Heart right ventricle (tissue), 16 donors: ENCODE results near the gene UTP25. TPM values are rescaled to one million over a fixed set of nuclear protein-coding genes. Genes with fewer than 3 reads are reported as not detected.

Experiments
- ATAC-seq, 8 donors: fragments of 200-7000 bp; cut with Tn5 transposase; one replicate each; pipeline ENCODE4 v1.9.1; 2020; ENCODE audit warnings: mild to moderate bottlenecking in 8 of 8, moderate library complexity in 8 of 8, moderate number of reproducible peaks in 1 of 8
- DNase-seq, 2 donors: peaks; one replicate each; pipeline ENCODE4 v3.0.0-alpha.2; 2020
- H3K27ac ChIP-seq, 10 donors: fragments of 200-600 bp; sonication (generic) in 2 of 10; one replicate each; pipeline versions ENCODE4 v1.5.0 to v1.8.0; 2020 to 2022; ENCODE audit warnings: mild to moderate bottlenecking in 3 of 10
- H3K27me3 ChIP-seq, 7 donors: fragments of 200-600 bp; one replicate each; pipeline ENCODE4 v1.8.0; 2021 to 2022; ENCODE audit warnings: mild to moderate bottlenecking in 2 of 7
- H3K36me3 ChIP-seq, 9 donors: fragments of 200-600 bp; sonication (generic) in 1 of 9; one replicate each; pipeline versions ENCODE4 v1.5.0 to v1.8.0; 2020 to 2022; ENCODE audit warnings: mild to moderate bottlenecking in 2 of 9
- H3K4me1 ChIP-seq, 9 donors: fragments of 200-600 bp; sonication (generic) in 1 of 9; one replicate each; pipeline versions ENCODE4 v1.5.0 to v1.8.0; 2020 to 2022; ENCODE audit warnings: mild to moderate bottlenecking in 4 of 9
- H3K4me3 ChIP-seq, 10 donors: fragments of 200-600 bp; sonication (generic) in 2 of 10; one replicate each; pipeline versions ENCODE4 v1.5.0 to v1.8.0; 2020 to 2022; ENCODE audit warnings: mild to moderate bottlenecking in 7 of 10, moderate library complexity in 2 of 10
- H3K9me3 ChIP-seq, 11 donors: fragments of 200-600 bp in 10 of 11; sonication (generic) in 2 of 11; one replicate each; pipeline versions ENCODE4 v1.5.0 to v1.8.0; 2013 to 2022; ENCODE audit warnings: mild to moderate bottlenecking in 2 of 11, control low read depth in 1 of 11, moderate library complexity in 1 of 11
- WGBS, 2 donors: extraction: QIAGEN DNeasy Blood & Tissue Kit; methylation state at CpG; one replicate each; pipeline ENCODE4 v1.1.7; 2013; ENCODE audit warnings: inconsistent platforms in 1 of 2; 5-methylcytosine and 5-hydroxymethylcytosine counted together
- intact Hi-C, 10 donors: fragments of 100-400 bp; cut with DNase I; formaldehyde crosslinking; loops; one replicate each; pipeline versions ENCODE4 v1.11.1 to v1.14.2; 2022
- polyA plus RNA-seq, 2 donors: library from polyadenylated mRNA; stranded (reverse); fragments of 200-250 nt; gene quantifications; one replicate each; pipeline ENCODE4 v1.2.3, GENCODE V29; 2013
- total RNA-seq, 10 donors: library from RNA; stranded (reverse); fragmentation: NEBNext Ultra II Directional in 3 of 10; extraction: Animal tissue kit (Norgen Biotek cat#: 25700) in 3 of 10; gene quantifications; one replicate each; pipeline versions ENCODE4 v1.2.1 to v1.2.4, GENCODE V29; 2021 to 2023
- TF ChIP-seq, protein P1 (sequence below), 9 donors: fragments of 200-600 bp; sonication (generic) in 2 of 9; IDR thresholded peaks; one replicate each; pipeline versions ENCODE4 v1.5.0 to v1.8.0; 2021 to 2022; ENCODE audit warnings: antibody characterized with exemption in 9 of 9, mild to moderate bottlenecking in 5 of 9, moderate library complexity in 1 of 9
- donor health status: Arrhythmogenic right ventricular cardiomyopathy.
- donor health status: ischemic (EF 13 %, LVEDD 7.1; RV severe dilation, severe dysfunction).
- donor health status: healthy with polysubstance abuse.
- donor health status: DM: no; HTN: yes; CAD: no.
- donor health status: DM: no; HTN: no; CAD: no.
- donor health status: ischemic (EF 25% LVEDD 6.9; RV normal size, moderate dysfunction).
- donor health status: ischemic (EF 25% LVEDD 5.7; RV mildly dilated, moderate dysfunction).
- donor health status: healthy.
- donor health status: DM: yes; HTN: yes; CAD: no.
- donor health status: Ischemic cardiomyopathy.
- donor health status: ischemic (EF 35%, LVEDD 5.7; RV mildly dilated, moderate dysfunction).
- donor health status: nonischemic (EF 11% LVEDD 7.7; RV severe dilation, severe dysfunction).
- donor health status: DM: yes; HTN: yes; CAD: no.
- donor health status: PGD.
- donor health status: ischemic (EF 29% LVEDD 5.4; RV normal size, mild dysfunction).
- donor health status: nonischemic (EF 23%, LVEDD 6.1; RV moderate dilation, normal function).

The UTP25 gene
- total and polyA plus RNA-seq, 12 donors = 0.73 to 4.2 (median 3.1) TPM

DNA sequence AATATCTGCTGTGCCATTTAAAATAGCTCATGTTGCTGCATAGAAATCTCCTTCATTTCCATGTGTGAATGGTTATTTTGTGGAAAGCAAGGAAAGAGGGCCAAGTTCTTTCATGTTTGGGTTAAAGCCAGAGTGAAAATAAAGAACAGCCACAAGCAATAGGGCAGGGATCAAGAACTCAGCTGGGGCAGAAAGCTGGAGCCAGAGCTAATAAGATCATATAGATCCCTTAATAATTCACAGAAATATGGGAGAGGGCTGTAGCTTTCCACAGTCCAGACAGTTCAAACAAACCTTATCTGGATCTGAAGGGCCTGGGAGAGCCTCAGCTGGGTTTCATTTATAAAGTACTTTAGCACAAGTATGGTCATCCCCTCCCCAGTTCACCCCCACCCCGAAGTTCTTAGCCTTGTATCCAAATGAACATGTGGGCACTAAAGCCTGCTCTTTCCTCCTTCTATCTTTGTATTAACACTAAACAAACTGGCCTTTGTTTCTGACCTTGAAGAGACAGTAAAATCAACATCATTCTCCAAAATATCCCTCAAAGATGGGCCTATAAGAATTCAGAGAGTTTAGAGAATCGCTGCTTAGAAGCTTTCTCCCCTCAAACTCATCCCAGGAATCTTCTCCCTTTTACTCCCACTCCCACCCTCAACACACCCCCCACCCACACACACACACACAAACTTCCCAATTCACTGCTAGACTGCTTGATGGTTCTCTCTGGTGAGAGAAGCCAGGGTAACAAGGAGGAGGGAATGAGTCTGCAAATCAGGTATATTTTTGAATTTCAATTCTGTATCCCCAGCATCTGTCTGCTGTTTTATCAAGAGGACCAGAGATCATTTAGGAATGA, 41.7 kb downstream of the UTP25 start:
- Histone ChIP-seq H3K36me3 (no peaks in the 10 kb centered on the region), H3K27ac (no peak overlapping the region), H3K4me3 (no peak overlapping the region), H3K27me3 (peaks cover 0 to 14% (median 8%) of the 10 kb centered on the region in 7 donors), H3K9me3 (peaks cover 0 to 23% (median 0%) of the 10 kb centered on the region in 11 donors), H3K4me1 (no peaks in the 10 kb centered on the region)
- intact Hi-C loops = loop anchor here in 5 of 10 donors (5.0 to 10.0 kb wide), 4 partner anchors 115 to 535 kb away; no protein-coding TSS in a partner anchor
- TF ChIP-seq, protein P1, sequence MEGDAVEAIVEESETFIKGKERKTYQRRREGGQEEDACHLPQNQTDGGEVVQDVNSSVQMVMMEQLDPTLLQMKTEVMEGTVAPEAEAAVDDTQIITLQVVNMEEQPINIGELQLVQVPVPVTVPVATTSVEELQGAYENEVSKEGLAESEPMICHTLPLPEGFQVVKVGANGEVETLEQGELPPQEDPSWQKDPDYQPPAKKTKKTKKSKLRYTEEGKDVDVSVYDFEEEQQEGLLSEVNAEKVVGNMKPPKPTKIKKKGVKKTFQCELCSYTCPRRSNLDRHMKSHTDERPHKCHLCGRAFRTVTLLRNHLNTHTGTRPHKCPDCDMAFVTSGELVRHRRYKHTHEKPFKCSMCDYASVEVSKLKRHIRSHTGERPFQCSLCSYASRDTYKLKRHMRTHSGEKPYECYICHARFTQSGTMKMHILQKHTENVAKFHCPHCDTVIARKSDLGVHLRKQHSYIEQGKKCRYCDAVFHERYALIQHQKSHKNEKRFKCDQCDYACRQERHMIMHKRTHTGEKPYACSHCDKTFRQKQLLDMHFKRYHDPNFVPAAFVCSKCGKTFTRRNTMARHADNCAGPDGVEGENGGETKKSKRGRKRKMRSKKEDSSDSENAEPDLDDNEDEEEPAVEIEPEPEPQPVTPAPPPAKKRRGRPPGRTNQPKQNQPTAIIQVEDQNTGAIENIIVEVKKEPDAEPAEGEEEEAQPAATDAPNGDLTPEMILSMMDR (IDR thresholded peaks at IDR 0.05) = no peak
- DNase-seq (no peak), ATAC-seq (no peak)
- 56 to 58% methylated on average over 2 of the region's 2 CpGs for WGBS, 2 donors

DNA sequence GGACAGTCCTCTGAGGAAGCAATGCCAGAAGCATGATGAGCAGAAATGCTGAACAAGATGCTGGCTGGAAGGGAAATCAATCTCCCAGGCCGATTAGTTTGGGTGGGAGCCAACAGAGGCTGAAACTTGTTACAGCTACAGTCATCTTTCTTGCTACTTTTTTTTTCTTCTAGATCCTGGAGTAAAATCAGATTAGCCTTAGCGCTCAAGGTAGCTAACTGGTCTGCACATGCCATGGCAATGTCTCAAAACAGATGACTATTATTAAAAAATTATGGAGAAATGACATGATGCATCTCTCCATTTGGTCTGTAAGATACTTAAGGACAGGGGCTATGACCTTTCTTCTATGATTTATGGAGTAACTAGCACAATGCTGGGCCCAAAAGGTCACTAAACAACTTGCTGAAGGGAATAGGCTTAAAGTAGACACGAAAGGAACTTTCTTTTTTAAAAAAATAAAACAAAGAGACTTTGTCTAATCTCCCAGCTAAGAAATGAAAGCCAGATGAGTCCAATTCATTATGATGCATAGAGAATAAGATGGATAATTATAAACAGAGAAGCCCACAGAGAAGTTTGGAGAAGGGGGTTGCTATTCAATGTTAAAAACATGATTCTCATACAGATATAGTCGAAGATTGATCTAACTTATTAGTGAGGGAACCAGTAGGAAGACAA, 42.5 kb downstream of the UTP25 start:
- peaks cover 0 to 23% (median 0%) of the 10 kb centered on the region in 11 donors for H3K9me3 ChIP-seq
- H3K4me1 ChIP-seq = no peaks in the 10 kb centered on the region
- 45 to 59% methylated on average over 4 of the region's 4 CpGs for WGBS, 2 donors
- no peak overlapping the region for H3K4me3 ChIP-seq
- DNase-seq = no peak
- H3K27ac ChIP-seq = no peak overlapping the region
- no peak for ATAC-seq
- peaks cover 0 to 14% (median 8%) of the 10 kb centered on the region in 7 donors for H3K27me3 ChIP-seq
- TF ChIP-seq, protein P1 (IDR thresholded peaks at IDR 0.05) = no peak
- H3K36me3 ChIP-seq = no peaks in the 10 kb centered on the region
- intact Hi-C loops = no loop called here

DNA sequence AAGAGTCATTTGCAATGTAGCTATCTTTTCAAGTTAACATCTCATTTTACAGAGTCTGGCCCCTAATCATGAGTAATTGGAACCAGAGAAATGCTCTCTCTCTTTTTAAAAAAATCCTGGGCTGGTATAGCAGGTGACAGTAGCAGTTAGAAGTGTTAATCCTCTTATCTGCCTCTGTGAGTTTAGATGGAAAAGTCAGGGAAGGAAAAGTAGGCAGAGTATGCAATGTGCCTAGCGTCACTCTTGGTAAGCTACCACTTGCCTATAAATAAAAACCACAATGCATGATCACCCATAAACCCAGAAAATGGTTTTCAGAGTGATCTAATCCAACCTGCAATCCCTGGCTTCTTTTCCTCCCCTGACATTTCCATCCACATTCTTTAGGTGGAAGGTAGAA, 43.2 kb downstream of the UTP25 start:
- Histone ChIP-seq H3K27me3 (peaks cover 0 to 14% (median 8%) of the 10 kb centered on the region in 7 donors), H3K36me3 (no peaks in the 10 kb centered on the region), H3K4me3 (no peak overlapping the region), H3K9me3 (peaks cover 0 to 21% (median 0%) of the 10 kb centered on the region in 11 donors), H3K4me1 (no peaks in the 10 kb centered on the region), H3K27ac (no peak overlapping the region)
- no peak for ATAC-seq
- WGBS, 2 donors = 45 to 63% methylated on average over 1 of the region's 1 CpG
- TF ChIP-seq, protein P1 (IDR thresholded peaks at IDR 0.05) = no peak
- DNase-seq = no peak
- intact Hi-C loops = no loop called here

DNA sequence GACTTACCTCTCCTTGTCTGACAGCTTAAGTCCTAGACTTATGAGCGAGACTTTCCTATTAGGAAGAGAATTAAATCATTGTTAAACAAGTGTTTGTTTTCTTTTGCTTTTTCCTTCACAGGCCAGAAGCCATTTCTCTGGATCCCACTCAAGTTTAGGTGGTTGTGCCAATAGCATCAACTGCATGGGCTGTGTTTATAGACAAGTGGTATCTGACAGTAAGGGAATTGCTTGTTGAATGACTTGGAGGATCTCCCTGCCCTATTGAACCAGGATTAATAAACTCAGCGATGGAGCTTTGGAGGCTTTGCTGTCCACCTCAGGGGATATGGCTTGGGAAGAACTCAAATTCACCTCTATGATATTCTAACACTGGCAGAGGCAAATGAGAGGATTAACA, 43.7 kb downstream of the UTP25 start:
- ATAC-seq (no peak), DNase-seq (no peak)
- intact Hi-C loops = no loop called here
- 75 to 76% methylated on average over 2 of the region's 2 CpGs for WGBS, 2 donors
- H3K27ac ChIP-seq = no peak overlapping the region
- H3K4me1 ChIP-seq = no peaks in the 10 kb centered on the region
- no peak overlapping the region for H3K4me3 ChIP-seq
- peaks cover 0 to 16% (median 8%) of the 10 kb centered on the region in 7 donors for H3K27me3 ChIP-seq
- no peaks in the 10 kb centered on the region for H3K36me3 ChIP-seq
- peaks cover 0 to 17% (median 0%) of the 10 kb centered on the region in 11 donors for H3K9me3 ChIP-seq
- TF ChIP-seq, protein P1 (IDR thresholded peaks at IDR 0.05) = no peak
